Esophagus muscularis mucosa (tissue), 4 donors: ENCODE results near the gene MED22.

ENCODE experiments used
- EP300 ChIP-seq: sonication (generic); formaldehyde crosslinking; IDR thresholded peaks from one replicate; pipeline ENCODE4 v1.6.1; 2017; ENCODE audit warnings: antibody characterized with exemption
- POLR2A ChIP-seq: fragments of 450-650 bp; IDR thresholded peaks from one replicate; pipeline ENCODE4 v1.6.1; 2017; ENCODE audit warnings: antibody characterized with exemption, moderate library complexity, mild to moderate bottlenecking, low read depth
- TF ChIP-seq, protein P1 (sequence below), 3 experiments: fragments of 200-600 bp in 2 of 3; fragments of 450-650 bp in 1 of 3; sonication (generic) in 2 of 3; IDR thresholded peaks; one replicate each; pipeline ENCODE4 v1.5.1; 2017 to 2019; ENCODE audit warnings: antibody characterized with exemption in 3 of 3, mild to moderate bottlenecking in 2 of 3, moderate library complexity in 1 of 3

- TF ChIP-seq POLR2A (no peak), EP300 (no peak)
- TF ChIP-seq, protein P1, sequence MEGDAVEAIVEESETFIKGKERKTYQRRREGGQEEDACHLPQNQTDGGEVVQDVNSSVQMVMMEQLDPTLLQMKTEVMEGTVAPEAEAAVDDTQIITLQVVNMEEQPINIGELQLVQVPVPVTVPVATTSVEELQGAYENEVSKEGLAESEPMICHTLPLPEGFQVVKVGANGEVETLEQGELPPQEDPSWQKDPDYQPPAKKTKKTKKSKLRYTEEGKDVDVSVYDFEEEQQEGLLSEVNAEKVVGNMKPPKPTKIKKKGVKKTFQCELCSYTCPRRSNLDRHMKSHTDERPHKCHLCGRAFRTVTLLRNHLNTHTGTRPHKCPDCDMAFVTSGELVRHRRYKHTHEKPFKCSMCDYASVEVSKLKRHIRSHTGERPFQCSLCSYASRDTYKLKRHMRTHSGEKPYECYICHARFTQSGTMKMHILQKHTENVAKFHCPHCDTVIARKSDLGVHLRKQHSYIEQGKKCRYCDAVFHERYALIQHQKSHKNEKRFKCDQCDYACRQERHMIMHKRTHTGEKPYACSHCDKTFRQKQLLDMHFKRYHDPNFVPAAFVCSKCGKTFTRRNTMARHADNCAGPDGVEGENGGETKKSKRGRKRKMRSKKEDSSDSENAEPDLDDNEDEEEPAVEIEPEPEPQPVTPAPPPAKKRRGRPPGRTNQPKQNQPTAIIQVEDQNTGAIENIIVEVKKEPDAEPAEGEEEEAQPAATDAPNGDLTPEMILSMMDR (IDR thresholded peaks at IDR 0.05): no peak
These were observed 39.7 kb upstream of the MED22 start for GRCh38 chr9:133387680-133388079.
